SKM-1 (cell line): ENCODE data around the gene RNF14.
"Not testable (repeated sequence)": the region's sequence is repeated elsewhere in the genome, so short reads cannot be mapped to it uniquely, and the experiment has no call there.

Experiments
- DNase-seq: peaks from one replicate; lab custom pipeline; 2025; ENCODE audit not compliant: unreplicated experiment; lab: John Stamatoyannopoulos, UW

Gene RNF14

DNA sequence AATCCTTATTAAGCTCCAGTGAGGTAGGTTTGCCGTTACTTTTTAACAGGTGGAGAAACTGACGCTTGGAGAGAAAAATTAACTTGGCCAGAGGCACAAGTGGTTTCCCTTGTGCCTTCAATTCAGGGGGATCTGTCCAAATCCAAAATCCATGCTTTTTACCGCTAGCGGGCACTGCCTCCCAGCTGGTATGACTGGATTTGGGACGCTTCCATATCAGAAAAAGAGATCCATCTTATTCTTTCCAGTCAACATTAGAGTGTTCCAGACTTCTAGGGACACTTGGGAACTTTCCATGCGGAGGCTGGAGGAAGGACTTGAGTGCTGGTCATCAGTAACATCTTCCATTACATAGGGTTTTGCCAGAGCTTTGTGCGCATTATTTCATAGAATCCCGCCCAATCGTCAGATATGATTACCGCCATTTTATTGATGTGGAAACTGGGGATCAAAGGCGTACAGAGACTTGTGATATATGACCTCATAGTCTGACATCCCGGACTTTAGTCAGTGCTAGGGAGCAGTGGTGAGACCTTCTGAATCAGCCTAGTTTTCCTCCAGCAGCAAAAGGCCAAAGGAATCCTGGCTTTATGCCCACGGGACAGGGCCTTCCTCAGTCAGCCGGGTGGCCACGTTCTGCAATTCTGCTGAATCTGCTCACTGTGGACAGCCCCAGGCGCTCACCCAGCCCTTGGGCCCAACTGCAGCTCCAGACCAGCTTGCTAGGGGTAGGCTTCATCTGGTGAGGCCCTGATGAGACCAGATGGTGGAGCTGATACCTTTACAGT, 45.0 kb downstream of the RNF14 start:
- no peak for DNase-seq

- peak; percentile 45 for DNase-seq
These were observed 46.1 kb downstream of the RNF14 start for GRCh38 chr5:142014911-142015584.

GRCh38 chr5:142015781-142016533, 47.1 kb downstream of the RNF14 start:
- peak; percentile 77 for DNase-seq

GRCh38 chr5:142016556-142016955, 47.7 kb downstream of the RNF14 start:
- DNase-seq = no peak

DNA sequence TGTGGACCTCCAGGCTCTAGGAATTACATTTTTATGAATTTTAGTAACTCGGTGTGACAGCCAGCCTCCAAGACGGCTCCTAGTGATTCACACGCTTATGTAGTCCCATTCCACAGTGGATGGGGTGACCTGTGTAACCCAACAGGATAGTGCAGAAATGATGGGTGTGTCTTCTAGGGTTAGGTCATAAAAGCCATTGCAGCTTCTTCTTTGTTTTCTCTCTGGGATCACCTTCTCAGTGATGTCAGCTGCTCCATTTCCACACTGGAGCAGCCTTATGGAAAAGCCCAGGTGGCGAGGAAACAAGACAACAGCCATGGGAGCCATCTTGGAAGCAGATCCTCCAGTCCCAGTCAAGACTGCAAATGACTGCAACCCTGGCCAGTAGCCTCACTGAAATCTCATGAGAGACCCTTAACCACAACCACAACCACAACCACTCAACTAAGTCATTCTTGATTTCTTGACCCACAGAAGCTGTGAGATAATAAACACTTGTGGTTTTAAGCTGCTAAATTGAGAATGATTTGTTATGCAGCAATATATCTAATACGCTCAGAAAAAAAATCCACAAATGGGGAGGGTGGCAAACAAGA, 49.0 kb downstream of the RNF14 start:
- no peak for DNase-seq

GRCh38 chr5:142020122-142020659, 51.3 kb downstream of the RNF14 start:
- DNase-seq = no peak

- no peak for DNase-seq
These were observed 54.9 kb downstream of the RNF14 start for GRCh38 chr5:142023836-142024235.

DNA sequence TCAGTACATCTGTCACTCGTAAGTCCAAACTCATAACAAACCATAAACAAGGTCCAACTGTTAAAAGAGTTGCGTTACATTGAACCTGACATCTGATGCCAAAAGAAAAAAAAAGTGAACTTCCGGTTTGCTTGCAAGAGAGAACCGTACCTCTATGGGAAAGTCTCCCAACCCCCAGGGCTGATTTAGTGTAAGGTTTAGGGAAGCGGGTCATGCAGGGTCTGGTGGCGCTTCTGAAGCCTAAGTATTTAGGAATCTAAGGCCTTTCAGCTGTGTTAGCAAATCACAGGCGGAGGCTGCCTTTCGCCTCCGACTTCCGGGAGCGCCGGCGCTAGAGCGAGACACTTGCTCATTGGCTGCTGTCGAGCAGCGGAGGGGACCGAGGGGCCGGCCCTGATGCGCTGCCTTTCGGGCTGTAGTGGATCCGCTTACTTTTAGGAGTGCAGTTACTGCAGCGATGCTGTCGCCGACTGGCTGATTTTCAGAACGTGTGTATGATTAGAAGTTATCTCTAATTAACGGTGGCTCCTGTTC, 55.9 kb downstream of the RNF14 start:
- peak; percentile 81 for DNase-seq

GRCh38 chr5:142025637-142026036, 56.7 kb downstream of the RNF14 start:
- DNase-seq = no peak

DNA sequence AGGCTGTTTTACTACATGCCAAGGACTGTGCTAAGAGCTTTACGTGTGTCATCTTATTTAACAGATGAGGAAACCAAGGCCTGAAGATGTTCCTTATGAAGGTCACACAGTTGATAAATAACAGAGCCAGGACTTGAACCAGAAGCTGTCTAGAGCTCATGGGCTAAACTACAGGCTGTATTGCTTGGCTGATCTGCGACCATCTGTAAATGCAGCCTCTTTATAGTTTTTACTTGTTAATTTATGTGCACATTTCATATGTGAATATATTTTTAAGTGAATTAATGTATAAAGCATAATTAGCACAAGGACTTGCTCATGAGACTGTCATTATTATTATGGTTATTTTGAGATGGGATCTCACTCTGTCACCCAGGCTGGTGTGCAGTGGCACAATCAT, 63.2 kb downstream of the RNF14 start:
- no peak for DNase-seq

GRCh38 chr5:142032747-142033631, 64.1 kb downstream of the RNF14 start:
- DNase-seq = no peak

- not testable (repeated sequence) for DNase-seq
These were observed 65.0 kb downstream of the RNF14 start for GRCh38 chr5:142033632-142034567.

DNA sequence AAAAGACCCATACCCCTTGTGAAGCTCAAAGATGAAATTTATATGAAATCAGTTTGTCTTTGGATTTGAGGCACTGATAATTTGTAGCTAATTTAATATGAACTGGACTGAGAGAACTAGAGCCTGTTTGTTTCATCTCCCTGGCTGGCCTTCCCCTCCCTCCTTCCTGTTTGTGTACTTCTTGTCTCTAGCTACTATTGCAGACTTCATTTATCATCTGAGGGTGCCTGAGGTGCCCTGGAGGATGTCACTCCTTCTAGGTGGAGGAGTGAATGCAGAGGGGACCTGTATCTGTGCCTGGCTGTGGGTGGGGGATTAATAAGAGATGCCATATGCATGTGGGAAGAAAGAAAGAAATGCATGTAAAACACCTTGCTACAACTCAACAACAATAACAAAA, 66.1 kb downstream of the RNF14 start:
- DNase-seq = no peak

DNA sequence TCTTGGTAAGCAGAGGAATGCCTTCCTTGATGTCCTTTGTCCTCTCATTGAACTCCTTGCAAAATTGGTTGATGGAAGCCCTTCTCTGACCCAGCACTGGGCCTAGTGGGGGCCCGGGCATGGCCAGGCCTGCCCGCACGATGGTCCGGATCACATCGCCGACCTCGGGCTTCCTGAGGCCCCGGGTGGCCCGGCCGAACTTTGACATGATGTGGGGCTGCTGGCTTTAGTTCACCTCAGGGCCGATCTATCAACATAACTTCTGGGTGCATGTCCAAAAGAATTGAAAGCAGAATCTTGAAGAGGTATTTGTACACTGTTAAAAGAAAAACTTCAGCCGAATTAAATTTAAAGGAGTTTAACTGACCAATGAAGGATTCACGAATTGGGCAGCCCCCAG, 68.0 kb downstream of the RNF14 start:
- DNase-seq = no peak

DNA sequence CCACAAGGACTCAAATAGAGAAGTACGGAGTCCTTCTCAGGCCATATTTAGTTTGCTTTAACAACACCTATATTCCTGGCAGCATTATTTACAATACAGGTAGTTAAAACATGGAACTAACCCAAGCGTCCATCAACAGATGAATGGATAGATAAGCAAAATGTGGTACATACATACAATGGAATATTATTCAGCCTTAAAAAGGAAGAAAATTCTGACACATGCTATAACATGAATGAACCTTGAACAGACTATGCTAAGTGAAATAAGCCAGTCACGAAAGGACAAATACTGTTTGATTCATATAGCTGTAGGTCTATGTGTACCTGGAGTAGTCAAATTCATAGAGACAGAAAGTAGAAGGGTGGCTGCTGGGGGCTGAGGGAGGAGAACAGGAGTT, 68.7 kb downstream of the RNF14 start:
- DNase-seq = not testable (repeated sequence)

- no peak for DNase-seq
These were observed 69.8 kb downstream of the RNF14 start for GRCh38 chr5:142038735-142039134.
